ENCODE results near the gene KRR1.
"Not testable (repeated sequence)": the region's sequence is repeated elsewhere in the genome, so short reads cannot be mapped to it uniquely, and the experiment has no call there.

Gene KRR1

DNA sequence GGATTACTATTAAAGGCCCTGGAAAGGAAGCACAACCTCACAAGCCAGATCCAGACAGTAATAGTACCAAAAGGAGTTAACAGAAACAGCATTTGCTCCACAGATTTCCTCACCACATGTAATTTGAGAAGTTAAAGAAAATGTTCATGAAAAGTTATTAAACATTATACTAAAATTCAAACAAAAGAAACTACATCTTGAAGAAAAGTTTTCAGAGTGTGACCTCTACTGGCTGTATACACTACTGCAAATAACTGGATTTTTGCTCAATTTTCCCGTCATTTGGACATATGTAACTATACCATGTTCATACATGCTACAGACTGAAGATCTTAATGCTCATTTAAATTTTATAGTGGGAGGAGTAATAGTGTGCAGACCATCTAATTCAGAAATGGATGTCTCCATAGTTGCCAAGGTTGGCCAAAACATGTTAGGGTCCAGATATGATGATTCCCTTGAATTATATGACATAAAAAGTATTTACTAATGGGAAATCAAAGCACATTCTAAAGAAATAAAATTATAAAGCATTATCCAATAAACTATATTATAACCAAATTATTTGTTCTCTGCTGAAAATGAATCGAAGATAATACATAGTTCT is 5.6 kb downstream of the KRR1 start:
- H3K36me3 Mint-ChIP-seq = peaks cover 27% of the 10 kb centered on the region
- no peak overlapping the region for H3K27ac Mint-ChIP-seq
- H3K4me3 Mint-ChIP-seq = no peak overlapping the region
- H3K4me1 Mint-ChIP-seq = peaks cover 27% of the 10 kb centered on the region
- no peaks in the 10 kb centered on the region for H3K27me3 Mint-ChIP-seq
- CTCF ChIA-PET = interaction anchor here (1.2 to 4.3 kb wide), 4 partner anchors 21 to 172 kb away, joined by 5 to 41 read pairs (median 16); partner anchors contain the start of genes GLIPR1L1 and GLIPR1L2
- DNase-seq = no peak
- no peaks in the 10 kb centered on the region for H3K9me3 Mint-ChIP-seq

DNA sequence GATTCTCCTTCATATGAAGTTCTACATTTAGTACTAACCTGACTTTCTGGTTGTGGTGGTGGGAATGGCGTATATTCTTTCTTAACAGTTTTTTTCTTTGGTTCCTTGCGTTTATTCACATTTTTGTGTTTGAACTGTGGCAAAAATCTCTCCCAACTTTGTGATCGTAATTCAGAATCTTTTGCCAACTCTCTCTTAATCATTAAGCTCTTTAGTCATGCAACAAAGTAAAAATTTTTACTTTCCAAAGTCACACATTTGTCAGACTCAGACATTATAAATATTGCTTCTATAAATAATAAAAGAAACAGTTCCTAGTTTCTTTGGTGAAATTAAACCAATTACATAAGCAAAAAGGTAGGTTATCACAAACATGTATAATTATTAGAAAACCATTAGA is 7.5 kb downstream of the KRR1 start:
- CTCF ChIA-PET = interaction anchor here (2.1 to 4.3 kb wide), 4 partner anchors 19 to 170 kb away, joined by 9 to 41 read pairs (median 16); partner anchors contain the start of genes GLIPR1L1 and GLIPR1L2
- Mint-ChIP-seq H3K27me3 (no peaks in the 10 kb centered on the region), H3K27ac (no peak overlapping the region), H3K9me3 (no peaks in the 10 kb centered on the region), H3K4me3 (no peak overlapping the region), H3K36me3 (peaks cover 35% of the 10 kb centered on the region), H3K4me1 (peaks cover 10% of the 10 kb centered on the region)
- DNase-seq = no peak

DNA sequence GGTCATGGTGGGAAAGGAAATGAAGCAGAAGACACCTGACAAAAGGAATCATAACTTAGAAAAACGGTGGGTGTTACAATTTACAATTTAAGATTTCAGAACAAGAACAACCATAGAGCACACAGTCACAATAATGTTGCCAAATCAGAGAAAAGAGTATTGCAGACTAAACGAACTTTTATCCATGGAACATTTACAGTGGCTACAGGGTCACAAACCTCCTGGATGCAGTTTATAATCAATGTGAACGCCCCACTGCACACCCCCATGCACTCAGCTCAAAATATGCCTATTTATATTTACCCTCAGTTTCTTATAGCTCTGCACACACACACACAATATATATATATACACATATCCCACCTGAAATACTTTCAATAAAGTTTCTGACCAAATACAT is 8.0 kb downstream of the KRR1 start:
- Mint-ChIP-seq H3K4me1 (peaks cover 9% of the 10 kb centered on the region), H3K27ac (no peak overlapping the region), H3K4me3 (no peak overlapping the region), H3K27me3 (no peaks in the 10 kb centered on the region), H3K9me3 (no peaks in the 10 kb centered on the region), H3K36me3 (peaks cover 38% of the 10 kb centered on the region)
- DNase-seq = no peak
- CTCF ChIA-PET = interaction anchor here (2.3 to 4.3 kb wide), 3 partner anchors 19 to 170 kb away, joined by 9 to 41 read pairs (median 20); partner anchors contain the start of gene GLIPR1L1

GRCh38 chr12:75491169-75491568 is 20.2 kb downstream of the KRR1 start:
- CTCF ChIA-PET = interaction anchor here (1.1 to 1.3 kb wide), 2 partner anchors 10 to 100 kb away, joined by 3 read pairs; no protein-coding TSS in a partner anchor
- Mint-ChIP-seq H3K4me3 (no peak overlapping the region), H3K9me3 (no peaks in the 10 kb centered on the region), H3K27ac (no peak overlapping the region), H3K36me3 (peaks cover 25% of the 10 kb centered on the region), H3K4me1 (peaks cover 16% of the 10 kb centered on the region), H3K27me3 (no peaks in the 10 kb centered on the region)
- no peak for DNase-seq

GRCh38 chr12:75489613-75490210 is 21.7 kb downstream of the KRR1 start:
- Mint-ChIP-seq H3K27me3 (no peaks in the 10 kb centered on the region), H3K36me3 (peaks cover 21% of the 10 kb centered on the region), H3K27ac (peak overlapping the region; percentile 24), H3K9me3 (no peaks in the 10 kb centered on the region), H3K4me3 (no peak overlapping the region), H3K4me1 (peaks cover 21% of the 10 kb centered on the region)
- CTCF ChIA-PET = interaction anchor here (0.7 to 1.9 kb wide), 5 partner anchors 8 to 99 kb away, joined by 3 to 4 read pairs (median 4); partner anchors contain the start of gene GLIPR1L2
- DNase-seq = no peak

DNA sequence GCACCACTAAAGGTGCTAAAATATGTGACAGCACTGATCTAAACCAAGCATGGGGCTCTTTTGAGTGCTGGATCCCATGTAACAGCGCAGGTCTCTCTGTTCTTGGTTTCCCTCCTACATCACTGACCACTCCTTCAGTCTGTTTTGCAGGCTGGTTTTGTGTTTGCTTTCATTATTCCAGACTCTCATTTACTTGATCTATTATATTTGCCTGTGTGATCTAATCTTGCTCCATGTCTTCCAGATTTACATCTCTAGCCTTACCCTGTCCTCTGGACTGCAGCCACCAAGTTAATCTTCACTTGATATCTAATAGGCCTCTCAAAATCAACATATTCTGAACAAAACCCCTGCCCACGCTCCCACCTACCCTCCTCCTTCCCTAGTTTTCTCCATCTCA is 22.2 kb downstream of the KRR1 start:
- Mint-ChIP-seq H3K27me3 (no peaks in the 10 kb centered on the region), H3K27ac (peak overlapping the region; percentile 24), H3K4me3 (no peak overlapping the region), H3K4me1 (peaks cover 27% of the 10 kb centered on the region), H3K9me3 (no peaks in the 10 kb centered on the region), H3K36me3 (peaks cover 24% of the 10 kb centered on the region)
- DNase-seq = no peak
- CTCF ChIA-PET = interaction anchor here (0.6 to 1.9 kb wide), 8 partner anchors 9 to 98 kb away, joined by 3 to 4 read pairs (median 3); partner anchors contain the start of genes GLIPR1L2 and KRR1

GRCh38 chr12:75488553-75488952 is 22.9 kb downstream of the KRR1 start:
- H3K27me3 Mint-ChIP-seq = no peaks in the 10 kb centered on the region
- CTCF ChIA-PET = interaction anchor here (0.6 to 1.9 kb wide), 9 partner anchors 9 to 799 kb away, joined by 3 to 4 read pairs (median 3); partner anchors contain the start of genes CAPS2, GLIPR1L2 and KRR1
- H3K27ac Mint-ChIP-seq = no peak overlapping the region
- no peaks in the 10 kb centered on the region for H3K9me3 Mint-ChIP-seq
- peaks cover 32% of the 10 kb centered on the region for H3K4me1 Mint-ChIP-seq
- no peak overlapping the region for H3K4me3 Mint-ChIP-seq
- DNase-seq = peak; percentile 26
- peaks cover 25% of the 10 kb centered on the region for H3K36me3 Mint-ChIP-seq

DNA sequence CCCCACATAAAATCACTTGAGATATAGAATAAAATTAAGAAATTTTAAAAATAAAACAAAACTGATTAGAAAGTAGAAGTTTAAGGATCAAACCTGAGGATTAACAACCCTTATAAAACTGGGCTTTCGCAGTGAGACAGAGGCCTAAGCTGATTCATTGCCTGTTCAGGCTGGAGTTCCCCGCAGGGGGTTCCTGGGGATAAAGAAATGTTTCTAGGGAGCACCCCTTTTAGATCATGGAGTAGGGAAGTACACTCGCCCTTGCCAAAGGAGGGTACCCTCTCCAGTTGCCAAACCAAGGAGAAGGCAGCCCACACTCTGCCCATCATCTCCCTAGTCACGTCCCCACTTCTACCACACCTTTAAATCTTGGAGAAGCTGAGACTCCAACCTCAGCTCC is 24.1 kb downstream of the KRR1 start:
- no peaks in the 10 kb centered on the region for H3K9me3 Mint-ChIP-seq
- CTCF ChIA-PET = interaction anchor here (1.0 to 4.6 kb wide), 3 partner anchors 21 to 798 kb away, joined by 3 to 35 read pairs (median 4); partner anchors contain the start of gene CAPS2
- no peak overlapping the region for H3K27ac Mint-ChIP-seq
- H3K4me3 Mint-ChIP-seq = no peak overlapping the region
- no peak for DNase-seq
- H3K36me3 Mint-ChIP-seq = peaks cover 29% of the 10 kb centered on the region
- H3K27me3 Mint-ChIP-seq = no peaks in the 10 kb centered on the region
- H3K4me1 Mint-ChIP-seq = peaks cover 44% of the 10 kb centered on the region

- peaks cover 26% of the 10 kb centered on the region for H3K36me3 Mint-ChIP-seq
- DNase-seq, H3K27me3 Mint-ChIP-seq, H3K9me3 Mint-ChIP-seq, H3K27ac Mint-ChIP-seq, H3K4me3 Mint-ChIP-seq: not testable (repeated sequence)
- CTCF ChIA-PET = interaction anchor here (0.8 to 4.8 kb wide), 19 partner anchors 8 to 1102 kb away, joined by 3 to 41 read pairs (median 9); partner anchors contain the start of genes GLIPR1L1, GLIPR1L2 and KRR1
- H3K4me1 Mint-ChIP-seq = peaks cover 65% of the 10 kb centered on the region
Measured at GRCh38 chr12:75484450-75484849, 27.0 kb downstream of the KRR1 start.

DNA sequence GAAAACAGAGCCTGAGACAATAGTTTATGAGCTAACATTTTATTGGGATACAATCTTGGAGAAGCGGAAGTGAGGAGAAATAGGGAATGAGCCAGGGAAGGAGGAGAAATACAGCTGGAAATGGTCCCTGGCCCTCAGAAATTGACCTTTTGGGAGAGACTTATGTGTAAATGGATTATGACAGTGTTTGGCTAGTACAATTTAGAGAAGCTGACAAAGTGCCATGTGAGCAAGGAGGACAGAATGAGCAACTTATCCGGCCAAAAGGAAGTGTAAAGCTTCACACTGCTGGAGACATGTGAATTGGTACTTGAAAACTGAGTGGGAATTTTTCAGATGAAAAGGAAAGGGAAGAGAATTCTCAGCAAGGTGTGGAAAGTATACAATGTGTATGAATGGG is 28.0 kb downstream of the KRR1 start:
- DNase-seq = no peak
- no peaks in the 10 kb centered on the region for H3K9me3 Mint-ChIP-seq
- no peaks in the 10 kb centered on the region for H3K27me3 Mint-ChIP-seq
- H3K4me3 Mint-ChIP-seq = no peak overlapping the region
- H3K36me3 Mint-ChIP-seq = peaks cover 25% of the 10 kb centered on the region
- no peak overlapping the region for H3K27ac Mint-ChIP-seq
- CTCF ChIA-PET = interaction anchor here (0.9 to 4.8 kb wide), 12 partner anchors 9 to 548 kb away, joined by 3 to 41 read pairs (median 14); partner anchors contain the start of genes GLIPR1L1, GLIPR1L2, KRR1 and PHLDA1
- H3K4me1 Mint-ChIP-seq = peaks cover 68% of the 10 kb centered on the region

- Mint-ChIP-seq H3K27ac (peak overlapping the region; percentile 71), H3K4me1 (peaks cover 75% of the 10 kb centered on the region), H3K9me3 (no peaks in the 10 kb centered on the region), H3K4me3 (peak overlapping the region; percentile 93), H3K36me3 (peaks cover 25% of the 10 kb centered on the region), H3K27me3 (no peaks in the 10 kb centered on the region)
- CTCF ChIA-PET = interaction anchor here (1.2 to 4.8 kb wide), 8 partner anchors 9 to 148 kb away, joined by 3 to 41 read pairs (median 20); partner anchors contain the start of genes GLIPR1L1, GLIPR1L2 and KRR1
- no peak for DNase-seq
Measured at GRCh38 chr12:75482646-75483045, 28.8 kb downstream of the KRR1 start.

GRCh38 chr12:75481774-75482173 is 29.6 kb downstream of the KRR1 start:
- H3K27ac Mint-ChIP-seq = peak overlapping the region; percentile 98
- peak overlapping the region; percentile 93 for H3K4me3 Mint-ChIP-seq
- peaks cover 83% of the 10 kb centered on the region for H3K4me1 Mint-ChIP-seq
- DNase-seq = no peak
- no peaks in the 10 kb centered on the region for H3K27me3 Mint-ChIP-seq
- peaks cover 22% of the 10 kb centered on the region for H3K36me3 Mint-ChIP-seq
- CTCF ChIA-PET = interaction anchor here (3.2 kb wide), 1 partner anchor 90 kb away, joined by 13 read pairs; the partner anchor contains the start of gene GLIPR1L2
- no peaks in the 10 kb centered on the region for H3K9me3 Mint-ChIP-seq

DNA sequence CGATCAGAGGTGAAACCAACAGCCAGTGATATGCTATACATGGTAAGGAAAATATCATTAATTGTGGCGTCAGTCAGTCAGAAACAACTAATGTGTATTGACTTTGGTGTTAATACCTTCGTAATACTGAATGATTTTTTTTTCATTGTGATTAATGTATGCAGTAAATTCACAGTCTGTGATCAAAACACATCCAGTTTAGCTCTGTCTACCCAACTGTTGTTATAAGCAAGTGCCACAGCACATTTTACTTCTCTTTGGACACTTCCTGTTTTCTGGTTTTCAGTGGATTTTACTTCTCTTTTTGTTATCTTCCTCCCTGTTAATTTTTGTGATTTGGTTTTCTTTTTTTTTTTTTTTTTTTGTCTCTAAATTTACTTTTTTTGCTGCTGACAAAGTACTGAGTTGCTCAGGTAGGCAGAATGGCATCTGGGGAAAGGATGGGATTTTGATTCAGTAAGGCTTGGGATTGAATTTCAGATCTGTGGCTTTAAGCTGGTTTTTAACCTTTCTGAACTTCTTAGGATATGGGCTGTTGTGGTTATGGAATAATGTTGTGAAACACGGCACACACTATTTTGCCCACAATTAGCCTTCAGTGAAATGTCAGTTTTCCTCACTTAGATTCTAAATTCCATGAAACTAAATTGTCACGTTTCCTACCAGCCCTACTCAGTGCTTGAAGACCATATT is 30.2 kb downstream of the KRR1 start:
- Mint-ChIP-seq H3K27me3 (no peaks in the 10 kb centered on the region), H3K36me3 (peaks cover 19% of the 10 kb centered on the region)
- CTCF ChIA-PET = interaction anchor here (0.7 to 3.2 kb wide), 3 partner anchors 26 to 90 kb away, joined by 3 to 13 read pairs (median 3); partner anchors contain the start of gene GLIPR1L2

More for the DNA sequence above, 30.2 kb downstream of the KRR1 start:
- peak overlapping the region; percentile 98 for H3K27ac Mint-ChIP-seq
- peaks cover 83% of the 10 kb centered on the region for H3K4me1 Mint-ChIP-seq
- H3K9me3 Mint-ChIP-seq = no peaks in the 10 kb centered on the region
- H3K4me3 Mint-ChIP-seq = peak overlapping the region; percentile 93
- DNase-seq = no peak

Measured in activated naive CD4-positive, alpha-beta T cell treated with anti-CD3 and anti-CD28 coated beads, Interleukin-2, amount 10 ng/mL, durations not matched to agents 7 days and 5 days (primary cell).